T-cell (primary cell): ENCODE results near the gene CNTNAP2. TPM values are rescaled to one million over a fixed set of nuclear protein-coding genes. Genes with fewer than 3 reads are reported as not detected.

Experiments used
- ATAC-seq, 4 experiments: fragments of 200-7000 bp in 3 of 4; fragments of 150-1000 bp in 1 of 4; cut with Tn5 transposase; replicated peaks in 1 of 4; 1 replicate in 3 of 4; 2 replicates in 1 of 4; pipeline ENCODE4 v1.10.0; 2021; ENCODE audit warnings: moderate library complexity in 3 of 4, mild to moderate bottlenecking in 2 of 4, moderate number of reproducible peaks in 1 of 4
- CTCF ChIA-PET, 2 donors: fragments of 300-600 bp; sonication (Branson Sonifier 250); formaldehyde crosslinking; loops; one replicate each; lab custom pipeline; 2022; ENCODE audit warnings: antibody characterized with exemption in 2 of 2; lab: Charles Lee
- POLR2A ChIA-PET, 2 donors: fragments of 300-600 bp; sonication (Branson Sonifier 250); formaldehyde crosslinking; loops; one replicate each; lab custom pipeline; 2022; ENCODE audit warnings: antibody characterized with exemption in 2 of 2; lab: Charles Lee
- DNase-seq, 35 experiments: peaks; one replicate each; pipeline versions ENCODE4 v3.0.0 to v3.0.0-alpha.2; 2013 to 2023
- H3K27ac ChIP-seq: one replicate; pipeline ENCODE4 v1.5.1; 2013; ENCODE audit warnings: low read length
- H3K27me3 ChIP-seq, 2 experiments: replicated peaks in 1 of 2; 1 replicate in 1 of 2; 2 replicates in 1 of 2; pipeline versions ENCODE4 v1.6.1 to v1.7.0; 2013; ENCODE audit warnings: low read length in 1 of 2, mixed read lengths in 1 of 2; ENCODE audit not compliant: control insufficient read depth in 2 of 2, insufficient read depth in 2 of 2; ENCODE audit errors: extremely low read depth in 1 of 2
- H3K36me3 ChIP-seq, 2 donors: 1 replicate in 1 of 2; 2 replicates in 1 of 2; pipeline versions ENCODE4 v1.6.1 to v1.7.0; 2013; ENCODE audit warnings: low read length in 1 of 2; ENCODE audit not compliant: control insufficient read depth in 2 of 2, insufficient read depth in 1 of 2; ENCODE audit errors: extremely low read depth in 1 of 2
- H3K4me1 ChIP-seq, 2 experiments: 1 replicate in 1 of 2; 2 replicates in 1 of 2; pipeline versions ENCODE4 v1.6.1 to v1.7.0; 2013; ENCODE audit warnings: low read length in 2 of 2, mixed read lengths in 1 of 2; ENCODE audit not compliant: insufficient read depth in 2 of 2, control insufficient read depth in 1 of 2; ENCODE audit errors: extremely low read depth in 1 of 2
- H3K4me3 ChIP-seq, 2 donors: 1 replicate in 1 of 2; 2 replicates in 1 of 2; pipeline versions ENCODE4 v1.5.1 to v1.7.0; 2013; ENCODE audit warnings: mild to moderate bottlenecking in 2 of 2, low read length in 1 of 2, moderate library complexity in 1 of 2; ENCODE audit not compliant: control insufficient read depth in 1 of 2; ENCODE audit errors: extremely low read depth in 1 of 2
- H3K9me3 ChIP-seq: 2 replicates; pipeline ENCODE4 v1.7.0; 2013
- H3K27ac Mint-ChIP-seq, 2 donors: one replicate each; pipeline ENCODE4 v1.8.0; 2020 to 2021; ENCODE audit warnings: mild to moderate bottlenecking in 2 of 2, mixed read lengths in 2 of 2
- H3K27me3 Mint-ChIP-seq, 2 donors: one replicate each; pipeline ENCODE4 v1.8.0; 2021 to 2022; ENCODE audit warnings: mixed read lengths in 2 of 2
- H3K36me3 Mint-ChIP-seq: one replicate; pipeline ENCODE4 v1.8.0; 2021; ENCODE audit warnings: mixed read lengths
- H3K4me1 Mint-ChIP-seq, 3 donors: one replicate each; pipeline ENCODE4 v1.8.0; 2020 to 2022; ENCODE audit warnings: mixed read lengths in 3 of 3, mild to moderate bottlenecking in 1 of 3
- H3K4me3 Mint-ChIP-seq, 3 donors: one replicate each; pipeline ENCODE4 v1.8.0; 2020 to 2022; ENCODE audit warnings: mild to moderate bottlenecking in 3 of 3, mixed read lengths in 3 of 3, moderate library complexity in 3 of 3
- H3K9me3 Mint-ChIP-seq, 3 donors: one replicate each; pipeline ENCODE4 v1.8.0; 2020 to 2022; ENCODE audit warnings: mixed read lengths in 3 of 3
- WGBS: methylation state at CpG from one replicate; pipeline ENCODE4 v1.1.5; 2013; ENCODE audit warnings: missing lambda C conversion rate; ENCODE audit not compliant: insufficient coverage; 5-methylcytosine and 5-hydroxymethylcytosine counted together
- total RNA-seq, 35 experiments: library from RNA in 6 of 35; stranded (reverse) in 6 of 35; fragments of 120-200 nt in 1 of 35; gene quantifications; one replicate each; pipeline versions ENCODE4 v1.2.1 to v1.2.4 and lab custom pipeline; 2013 to 2026

Gene CNTNAP2
- total RNA-seq, 5 donors from 2014 or later (not counting 1 experiment from before 2014, with no cell fraction given), result 0.15 to 0.72 (median 0.21) TPM

DNA sequence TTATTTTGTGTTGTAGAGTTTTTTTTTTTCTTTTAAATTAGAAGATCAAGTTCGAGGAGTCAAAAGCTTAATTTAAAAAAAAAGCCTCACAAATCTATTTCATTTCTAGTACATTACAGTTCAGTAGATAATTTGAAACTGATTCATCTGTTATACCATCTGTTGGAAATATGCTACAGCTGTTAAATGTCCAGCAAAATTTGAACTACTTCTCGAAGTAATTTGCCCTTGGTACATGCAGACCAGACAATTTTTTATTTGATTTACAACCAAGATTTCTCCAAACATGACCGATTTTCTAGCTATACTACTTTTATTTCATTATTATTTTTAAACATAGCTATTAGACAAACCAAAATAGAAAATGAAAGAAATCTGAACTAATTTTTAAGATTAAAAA lies 647.9 kb downstream of the CNTNAP2 start:
- Mint-ChIP-seq H3K36me3 (no peaks in the 10 kb centered on the region), H3K4me3 (no peak overlapping the region), H3K27ac (no peak overlapping the region), H3K9me3 (peaks cover 3 to 18% (median 16%) of the 10 kb centered on the region in 3 donors), H3K4me1 (no peaks in the 10 kb centered on the region), H3K27me3 (no peaks in the 10 kb centered on the region)
- ChIA-PET CTCF (interaction anchor here in 1 of 2 donors (0.6 kb wide), 1 partner anchor 174 kb away, joined by 3 read pairs; no protein-coding TSS in a partner anchor), POLR2A (no interaction called here)
- DNase-seq (no peak), ATAC-seq (no peak)
- Histone ChIP-seq H3K9me3 (no peaks in the 10 kb centered on the region), H3K4me3 (no peak overlapping the region), H3K27ac (no peak overlapping the region), H3K27me3 (no peaks in the 10 kb centered on the region), H3K4me1 (no peaks in the 10 kb centered on the region), H3K36me3 (no peaks in the 10 kb centered on the region)
- WGBS, result no CpG with 5 or more reads among the region's 3 CpGs

DNA sequence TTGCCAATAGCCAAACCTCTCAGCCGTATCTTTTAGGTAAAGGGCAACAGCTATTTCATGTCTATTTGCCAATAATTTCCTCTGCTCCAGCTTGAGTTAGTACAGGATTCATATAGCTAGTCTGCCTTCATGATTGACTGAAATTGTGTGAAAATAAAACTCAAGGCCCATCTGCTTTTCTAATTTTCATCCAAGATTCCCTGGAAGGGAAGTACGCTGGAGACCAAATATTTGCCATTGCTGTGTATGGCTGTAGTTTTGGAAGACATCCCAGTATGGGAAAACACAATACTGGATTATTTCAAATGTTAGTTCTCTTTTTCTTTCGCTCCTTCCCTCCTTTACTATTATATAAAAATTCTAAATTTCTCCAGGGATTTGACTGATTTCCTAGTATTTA lies 652.4 kb downstream of the CNTNAP2 start:
- no CpG with 5 or more reads among the region's 3 CpGs for WGBS
- Mint-ChIP-seq H3K27me3 (no peaks in the 10 kb centered on the region), H3K4me1 (no peaks in the 10 kb centered on the region), H3K4me3 (no peak overlapping the region), H3K36me3 (no peaks in the 10 kb centered on the region), H3K27ac (no peak overlapping the region), H3K9me3 (peaks cover 0 to 21% (median 13%) of the 10 kb centered on the region in 3 donors)
- POLR2A ChIA-PET, result no interaction called here
- CTCF ChIA-PET, result no interaction called here
- Histone ChIP-seq H3K36me3 (no peaks in the 10 kb centered on the region), H3K9me3 (no peaks in the 10 kb centered on the region), H3K27ac (no peak overlapping the region), H3K4me1 (no peaks in the 10 kb centered on the region), H3K27me3 (no peaks in the 10 kb centered on the region), H3K4me3 (no peak overlapping the region)
- ATAC-seq (no peak), DNase-seq (no peak)

DNA sequence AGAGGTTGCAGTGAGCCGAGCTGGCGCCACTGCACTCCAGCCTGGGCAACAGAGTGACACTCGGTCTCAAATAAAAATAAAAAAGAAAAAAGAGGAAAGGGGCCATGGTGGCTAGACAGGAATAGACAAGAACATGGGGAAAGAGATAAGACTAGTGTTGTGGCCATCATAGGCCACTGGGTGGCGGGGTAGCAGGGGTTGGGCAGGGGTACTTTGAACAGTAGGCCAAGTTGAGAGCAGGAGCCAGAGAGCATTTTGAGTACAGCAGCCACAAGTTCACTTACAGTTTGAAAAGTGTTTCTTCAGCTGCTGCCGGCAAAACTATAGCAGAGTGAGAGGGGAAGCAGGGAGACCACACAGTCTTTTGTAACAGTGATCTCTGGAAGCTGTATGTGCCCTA lies 656.0 kb downstream of the CNTNAP2 start:
- POLR2A ChIA-PET, result no interaction called here
- Mint-ChIP-seq H3K4me1 (no peaks in the 10 kb centered on the region), H3K36me3 (no peaks in the 10 kb centered on the region), H3K27me3 (no peaks in the 10 kb centered on the region), H3K27ac (no peak overlapping the region), H3K4me3 (no peak overlapping the region), H3K9me3 (peaks cover 4 to 19% (median 5%) of the 10 kb centered on the region in 3 donors)
- 14% methylated on average over 3 of the region's 5 CpGs for WGBS
- DNase-seq (no peak), ATAC-seq (no peak)
- H3K4me3 ChIP-seq, result no peak overlapping the region
- no peaks in the 10 kb centered on the region for H3K9me3 ChIP-seq
- no peaks in the 10 kb centered on the region for H3K4me1 ChIP-seq
- H3K36me3 ChIP-seq, result no peaks in the 10 kb centered on the region
- H3K27me3 ChIP-seq, result no peaks in the 10 kb centered on the region
- CTCF ChIA-PET, result no interaction called here
- no peak overlapping the region for H3K27ac ChIP-seq

DNA sequence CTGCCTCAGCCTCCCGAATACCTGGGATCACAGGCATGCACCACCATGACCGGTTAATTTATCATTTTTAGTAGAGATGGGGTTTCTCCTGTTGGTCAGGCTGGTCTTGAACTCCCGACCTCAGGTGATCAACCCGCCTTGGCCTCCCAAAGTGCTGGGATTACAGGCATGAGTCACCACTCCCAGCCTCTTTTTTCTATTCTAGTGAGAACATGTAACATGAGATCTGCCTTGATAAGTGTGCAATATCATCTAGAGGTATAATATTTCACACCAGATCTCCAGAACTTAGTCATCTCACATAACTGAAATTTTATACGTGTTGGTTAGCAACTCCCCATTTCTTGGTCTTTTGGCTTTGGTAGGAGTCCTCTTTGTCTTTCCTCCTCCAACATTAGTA lies 656.9 kb downstream of the CNTNAP2 start:
- CTCF ChIA-PET, result no interaction called here
- Mint-ChIP-seq H3K27me3 (no peaks in the 10 kb centered on the region), H3K4me1 (no peaks in the 10 kb centered on the region), H3K36me3 (no peaks in the 10 kb centered on the region), H3K4me3 (no peak overlapping the region), H3K9me3 (peaks cover 4 to 19% (median 5%) of the 10 kb centered on the region in 3 donors), H3K27ac (no peak overlapping the region)
- no peaks in the 10 kb centered on the region for H3K9me3 ChIP-seq
- DNase-seq, result no peak
- H3K4me1 ChIP-seq, result no peaks in the 10 kb centered on the region
- no peaks in the 10 kb centered on the region for H3K36me3 ChIP-seq
- H3K4me3 ChIP-seq, result no peak overlapping the region
- POLR2A ChIA-PET, result interaction anchor here in 1 of 2 donors (0.6 kb wide), 1 partner anchor 36 kb away, joined by 4 read pairs; no protein-coding TSS in a partner anchor
- ATAC-seq, result no peak
- H3K27ac ChIP-seq, result no peak overlapping the region
- H3K27me3 ChIP-seq, result no peaks in the 10 kb centered on the region
- WGBS, result 83% methylated on average over 2 of the region's 5 CpGs

DNA sequence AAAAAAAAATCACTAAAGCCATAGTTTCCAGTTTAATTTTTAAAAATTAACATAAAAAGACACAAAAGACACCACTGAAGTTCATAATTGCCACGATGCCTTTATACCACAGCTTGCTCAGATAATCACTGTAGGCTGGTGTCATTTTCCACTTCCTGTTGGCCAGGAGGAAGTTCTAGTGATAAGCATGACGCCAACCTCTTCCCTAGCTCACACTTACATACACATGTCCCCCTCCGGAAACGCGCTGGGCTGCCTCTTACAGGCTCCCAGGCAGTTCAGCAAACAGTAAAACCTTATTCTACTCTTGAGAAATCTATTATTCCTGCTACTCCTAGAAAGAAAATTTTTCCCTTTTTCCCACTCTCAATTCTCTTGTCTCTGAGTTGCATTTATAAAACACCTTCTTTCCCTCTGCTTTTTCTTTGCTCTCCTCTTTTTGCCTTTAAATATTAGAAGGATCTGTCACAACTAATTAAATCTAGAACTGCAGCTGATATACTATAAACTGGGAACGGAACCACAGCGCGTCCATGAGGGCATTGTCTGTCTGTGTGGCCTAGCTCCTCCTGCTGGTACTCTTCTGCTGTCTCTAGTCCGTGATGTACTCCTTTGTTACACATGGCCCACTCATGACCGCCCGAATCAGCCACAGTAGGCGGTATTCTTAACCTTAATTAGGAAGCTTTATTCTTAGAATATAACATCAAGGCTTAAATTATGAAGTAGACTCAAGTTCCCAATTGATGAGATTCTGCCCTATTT lies 664.9 kb downstream of the CNTNAP2 start:
- no peaks in the 10 kb centered on the region for H3K36me3 Mint-ChIP-seq
- ATAC-seq, result no peak
- H3K27ac Mint-ChIP-seq, result no peak overlapping the region

DNA sequence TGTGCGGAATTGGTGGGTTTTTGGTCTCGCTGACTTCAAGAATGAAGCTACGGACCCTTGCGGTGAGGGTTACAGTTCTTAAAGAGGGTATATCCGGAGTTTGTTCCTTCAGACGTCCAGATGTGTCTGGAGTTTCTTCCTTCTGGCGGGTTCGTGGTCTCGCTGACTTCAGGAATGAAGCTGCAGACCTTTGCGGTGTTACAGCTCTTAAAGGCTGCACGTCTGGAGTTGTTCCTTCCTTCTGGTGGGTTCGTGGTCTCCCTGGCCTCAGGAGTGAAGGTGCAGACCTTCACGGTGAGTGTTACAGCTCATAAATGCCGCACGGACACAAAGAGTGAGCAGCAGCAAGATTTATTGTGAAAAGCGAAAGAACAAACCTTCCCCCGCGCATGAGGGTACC lies 670.7 kb downstream of the CNTNAP2 start:
- WGBS, result 80% methylated on average over 18 of the region's 18 CpGs
- DNase-seq (no peak), ATAC-seq (no peak)
- ChIA-PET POLR2A (no interaction called here), CTCF (no interaction called here)
- Mint-ChIP-seq H3K36me3 (no peaks in the 10 kb centered on the region), H3K27me3 (no peaks in the 10 kb centered on the region), H3K27ac (no peak overlapping the region), H3K4me1 (no peaks in the 10 kb centered on the region), H3K9me3 (peaks cover 11 to 23% (median 16%) of the 10 kb centered on the region in 3 donors), H3K4me3 (no peak overlapping the region)
- Histone ChIP-seq H3K27me3 (no peaks in the 10 kb centered on the region), H3K36me3 (no peaks in the 10 kb centered on the region), H3K9me3 (no peaks in the 10 kb centered on the region), H3K4me1 (no peaks in the 10 kb centered on the region), H3K27ac (no peak overlapping the region), H3K4me3 (no peak overlapping the region)

More for the DNA sequence above, 664.9 kb downstream of the CNTNAP2 start:
- WGBS, result 88% methylated on average over 7 of the region's 12 CpGs
- Histone ChIP-seq H3K27me3 (no peaks in the 10 kb centered on the region), H3K4me3 (no peak overlapping the region), H3K4me1 (no peaks in the 10 kb centered on the region), H3K27ac (no peak overlapping the region), H3K36me3 (no peaks in the 10 kb centered on the region), H3K9me3 (no peaks in the 10 kb centered on the region)
- Mint-ChIP-seq H3K27me3 (no peaks in the 10 kb centered on the region), H3K9me3 (peaks cover 3 to 9% (median 6%) of the 10 kb centered on the region in 3 donors), H3K4me1 (no peaks in the 10 kb centered on the region), H3K4me3 (no peak overlapping the region)
- ChIA-PET POLR2A (interaction anchor here in 1 of 2 donors (0.5 kb wide), 1 partner anchor 1296 kb away, joined by 5 read pairs; no protein-coding TSS in a partner anchor), CTCF (no interaction called here)
- no peak for DNase-seq
